Kidney epithelial cell (primary cell): ENCODE results near the gene SPAG16. TPM values are rescaled to one million over a fixed set of nuclear protein-coding genes. Genes with fewer than 3 reads are reported as not detected.

Experiments used
- DNase-seq: peaks from one replicate; pipeline ENCODE4 v3.0.0-alpha.2; 2010; ENCODE audit warnings: low read depth
- H3K27me3 ChIP-seq: 2 replicates; pipeline ENCODE4 v1.6.0; 2011; ENCODE audit warnings: low read length; ENCODE audit not compliant: control insufficient read depth, insufficient read depth
- H3K36me3 ChIP-seq: 2 replicates; pipeline ENCODE4 v1.5.1; 2011; ENCODE audit warnings: low read length; ENCODE audit not compliant: control insufficient read depth, insufficient read depth
- H3K4me3 ChIP-seq: 2 replicates; pipeline ENCODE4 v1.5.1; 2011; ENCODE audit warnings: low read depth, mild to moderate bottlenecking, control low read depth, low read length
- CTCF ChIP-seq: IDR thresholded peaks from 2 replicates; pipeline ENCODE4 v1.5.1; 2011; ENCODE audit warnings: mild to moderate bottlenecking, moderate library complexity, low read length, control low read depth, inconsistent platforms; ENCODE audit not compliant: insufficient read depth, poor library complexity, severe bottlenecking
- total RNA-seq: library from RNA; depleted of rRNA; stranded (reverse); fragments of >200 nt; gene quantifications from 2 replicates; pipeline ENCODE4 v1.2.3, GENCODE V29; 2015

Gene SPAG16
- total RNA-seq, 1 donor from 2014 or later: 16.1 TPM

- Histone ChIP-seq H3K36me3 (no peaks in the 10 kb centered on the region), H3K4me3 (no peak overlapping the region), H3K27me3 (no peaks in the 10 kb centered on the region)
- no peak for TF ChIP-seq CTCF
- peak; percentile 10 for DNase-seq
Observed at GRCh38 chr2:213429516-213429915, 145.3 kb downstream of the SPAG16 start.

- DNase-seq: no peak
- H3K36me3 ChIP-seq: no peaks in the 10 kb centered on the region
Observed at GRCh38 chr2:213443921-213444320, 159.7 kb downstream of the SPAG16 start.

GRCh38 chr2:213451542-213452239 is 167.4 kb downstream of the SPAG16 start:
- DNase-seq: no peak
- TF ChIP-seq CTCF: no peak
- Histone ChIP-seq H3K36me3 (no peaks in the 10 kb centered on the region), H3K27me3 (no peaks in the 10 kb centered on the region), H3K4me3 (no peak overlapping the region)

More at GRCh38 chr2:213443921-213444320, 159.7 kb downstream of the SPAG16 start:
- Histone ChIP-seq H3K27me3 (no peaks in the 10 kb centered on the region), H3K4me3 (no peak overlapping the region)
- TF ChIP-seq CTCF: no peak

GRCh38 chr2:213455316-213456008 is 171.2 kb downstream of the SPAG16 start:
- TF ChIP-seq CTCF: no peak
- H3K4me3 ChIP-seq: no peak overlapping the region
- no peaks in the 10 kb centered on the region for H3K36me3 ChIP-seq
- no peaks in the 10 kb centered on the region for H3K27me3 ChIP-seq
- DNase-seq: no peak

GRCh38 chr2:213475433-213475832 is 191.2 kb downstream of the SPAG16 start:
- DNase-seq: no peak
- no peak for TF ChIP-seq CTCF

GRCh38 chr2:213476641-213477040 is 192.4 kb downstream of the SPAG16 start:
- no peak for DNase-seq
- no peak for TF ChIP-seq CTCF
- H3K27me3 ChIP-seq: no peaks in the 10 kb centered on the region
- no peak overlapping the region for H3K4me3 ChIP-seq
- H3K36me3 ChIP-seq: no peaks in the 10 kb centered on the region

More at GRCh38 chr2:213475433-213475832, 191.2 kb downstream of the SPAG16 start:
- Histone ChIP-seq H3K36me3 (no peaks in the 10 kb centered on the region), H3K4me3 (no peak overlapping the region), H3K27me3 (no peaks in the 10 kb centered on the region)
